Medulla oblongata (tissue), 1 donor: ENCODE results near the gene KRTAP2-4.
"Not testable (repeated sequence)": the region's sequence is repeated elsewhere in the genome, so short reads cannot be mapped to it uniquely, and the experiment has no call there.

Experiments
- DNase-seq: peaks from one replicate; pipeline ENCODE4 v3.0.0-alpha.2; 2015; ENCODE audit errors: extremely low spot score

KRTAP2-4 gene

GRCh38 chr17:41071606-41072360 lies 6.1 kb upstream of the KRTAP2-4 start:
- no peak for DNase-seq

DNA sequence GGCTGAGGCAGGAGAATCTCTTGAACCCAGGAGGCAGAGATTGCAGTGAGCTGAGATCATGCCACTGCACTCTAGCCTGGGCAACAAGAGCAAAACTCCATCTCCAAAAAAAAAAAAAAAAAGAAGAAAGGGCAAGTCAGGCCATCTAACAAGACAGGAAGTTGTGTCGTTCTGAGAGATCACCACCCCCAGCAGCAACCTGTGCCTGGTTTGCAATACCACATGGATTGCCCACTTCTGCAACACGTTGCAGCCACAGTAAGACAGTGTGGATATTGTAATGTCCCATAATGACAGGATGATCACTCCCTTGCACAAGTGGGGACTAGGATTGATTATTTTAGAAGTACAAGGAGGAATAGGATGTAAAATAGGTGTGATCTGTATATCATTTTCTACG lies 3.4 kb upstream of the KRTAP2-4 start:
- no peak for DNase-seq

DNA sequence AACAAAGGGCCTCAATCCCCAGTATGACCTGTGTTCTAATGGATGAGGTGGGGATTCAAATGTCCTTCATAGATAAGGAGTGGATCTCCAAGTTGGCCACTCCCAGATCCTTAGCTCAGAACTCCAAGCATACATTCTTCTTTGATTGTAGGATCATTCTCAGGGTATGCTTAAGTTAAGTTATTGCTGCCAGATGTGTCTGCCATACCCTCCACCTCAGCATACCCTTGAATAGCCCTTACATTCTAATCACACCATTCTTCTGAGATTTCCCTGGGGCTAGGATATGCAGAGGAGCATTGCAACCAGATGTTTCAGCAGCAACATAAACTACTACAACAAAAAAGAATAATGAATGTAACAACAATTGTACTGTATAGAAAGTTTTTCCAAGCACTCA lies 1.6 kb upstream of the KRTAP2-4 start:
- DNase-seq = no peak

GRCh38 chr17:41065016-41065689 lies 526 bp downstream of the KRTAP2-4 start:
- not testable (repeated sequence) for DNase-seq

- DNase-seq = no peak
Measured at GRCh38 chr17:41064301-41064700, 1.4 kb downstream of the KRTAP2-4 start.

DNA sequence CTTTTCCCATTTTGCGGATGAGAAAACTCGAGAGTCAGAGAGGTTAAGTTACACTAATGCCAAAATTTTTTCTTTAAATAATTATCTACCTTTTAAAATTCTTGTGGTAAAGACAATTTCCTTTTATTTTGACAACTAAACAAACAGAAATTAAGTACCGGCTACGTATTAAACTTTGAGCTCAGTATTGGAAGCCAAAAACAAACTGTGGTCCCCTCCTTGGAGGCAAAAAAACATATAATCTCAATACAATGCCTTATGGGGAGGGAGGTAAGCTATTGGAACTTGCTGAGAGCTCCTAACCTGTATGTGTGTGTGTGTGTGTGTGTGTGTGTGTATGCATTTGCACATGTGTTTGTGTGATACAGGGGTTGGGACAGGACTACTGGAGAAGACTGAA lies 2.2 kb downstream of the KRTAP2-4 start:
- DNase-seq = no peak

DNA sequence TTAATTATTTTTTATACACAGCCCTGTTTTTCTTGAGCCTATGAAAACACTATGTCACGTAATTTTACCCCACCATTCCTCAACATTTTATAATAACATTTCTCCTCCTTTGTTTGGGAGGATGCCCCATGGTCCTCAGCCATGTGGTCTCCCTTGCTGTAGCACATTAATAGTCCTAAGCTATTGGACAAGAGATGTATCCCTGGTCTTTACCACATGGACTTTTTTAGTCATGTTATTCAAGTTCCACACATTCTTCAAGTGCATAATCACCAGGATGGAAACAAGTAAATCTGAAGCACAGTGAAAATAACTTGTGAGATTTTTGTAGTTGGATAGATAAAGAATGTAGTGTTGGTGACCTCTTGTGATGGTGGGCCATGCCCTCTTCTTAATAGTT lies 3.7 kb downstream of the KRTAP2-4 start:
- DNase-seq = no peak

GRCh38 chr17:41060052-41060604 lies 5.6 kb downstream of the KRTAP2-4 start, which contains the start of gene KRTAP2-3:
Gene KRTAP2-3, minus strand, starts transcription at chr17:41060114. Its CDS starts 64 bp downstream, at chr17:41060050.
- DNase-seq = no peak

DNA sequence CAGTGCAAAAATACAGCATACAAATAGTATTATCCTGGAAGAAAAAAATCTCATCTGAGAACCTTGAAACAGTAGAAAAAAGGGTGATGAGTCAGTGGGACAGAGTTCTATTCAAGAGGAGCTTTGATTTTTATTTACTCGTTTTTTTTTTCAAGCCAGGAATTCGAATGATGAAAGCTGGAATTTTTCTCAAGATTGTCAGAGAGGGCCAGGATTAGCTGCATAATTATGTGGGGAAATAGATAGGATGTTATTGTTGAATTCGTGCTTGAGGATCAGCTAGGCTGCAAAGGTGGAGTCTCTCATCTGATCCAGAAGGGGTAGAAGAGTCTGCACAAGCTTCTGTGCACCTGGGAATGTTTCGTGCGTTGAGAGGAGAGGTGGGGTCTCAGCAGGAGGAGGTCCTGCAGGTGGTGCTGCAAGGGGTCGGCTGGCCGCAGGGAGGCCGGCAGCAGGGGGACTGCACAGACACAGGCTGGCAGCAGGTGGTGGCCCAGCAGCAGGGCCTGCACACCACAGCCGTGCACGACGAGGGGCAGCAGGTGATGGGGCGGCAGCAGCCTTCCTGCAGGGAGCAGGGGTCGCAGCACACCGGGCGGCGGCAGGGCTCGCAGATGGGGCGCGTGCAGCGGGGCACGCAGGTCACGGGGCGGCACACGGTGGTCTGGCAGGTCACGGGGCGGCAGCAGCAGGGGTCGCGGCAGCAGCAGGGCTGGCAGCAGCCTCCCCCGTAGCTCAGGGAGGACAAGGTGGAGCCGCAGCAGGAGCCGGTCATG lies 6.2 kb downstream of the KRTAP2-4 start:
- not testable (repeated sequence) for DNase-seq

DNA sequence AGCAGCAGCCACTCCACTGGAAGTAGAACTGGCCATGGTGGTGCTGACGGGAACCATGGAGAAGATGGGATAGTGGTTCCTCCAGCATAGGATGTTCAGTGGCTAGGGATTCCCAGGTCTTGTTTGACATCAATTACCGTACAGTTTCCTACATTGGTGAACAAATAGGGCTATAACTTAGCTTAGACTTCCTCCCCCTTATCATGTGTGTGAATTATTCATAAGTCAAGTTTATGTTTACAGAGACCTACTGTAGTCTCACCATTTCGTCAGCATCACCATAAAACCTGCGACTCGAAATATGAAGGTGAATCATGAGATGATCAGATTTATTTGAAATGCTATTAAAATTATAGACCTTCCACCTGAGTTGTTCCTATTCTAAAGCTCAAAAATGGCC lies 6.9 kb downstream of the KRTAP2-4 start:
- DNase-seq = no peak

DNA sequence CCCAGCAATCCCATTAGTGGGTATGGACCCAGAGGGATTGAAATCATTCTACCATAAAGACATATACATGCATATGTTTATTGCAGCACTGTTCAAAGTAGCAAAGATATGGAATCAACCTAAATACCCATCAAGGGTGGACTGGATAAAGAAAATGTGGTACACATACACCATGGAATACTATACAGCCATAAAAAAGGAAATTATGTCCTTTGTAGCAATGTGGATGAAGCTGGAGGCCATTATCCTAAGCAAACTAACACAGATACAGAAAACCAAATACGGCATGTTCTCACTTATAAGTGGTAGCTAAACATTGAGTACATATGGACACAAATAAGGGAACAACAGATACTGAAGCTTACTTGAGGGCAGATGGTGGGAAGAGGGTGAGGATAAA lies 8.1 kb downstream of the KRTAP2-4 start:
- DNase-seq = no peak

DNA sequence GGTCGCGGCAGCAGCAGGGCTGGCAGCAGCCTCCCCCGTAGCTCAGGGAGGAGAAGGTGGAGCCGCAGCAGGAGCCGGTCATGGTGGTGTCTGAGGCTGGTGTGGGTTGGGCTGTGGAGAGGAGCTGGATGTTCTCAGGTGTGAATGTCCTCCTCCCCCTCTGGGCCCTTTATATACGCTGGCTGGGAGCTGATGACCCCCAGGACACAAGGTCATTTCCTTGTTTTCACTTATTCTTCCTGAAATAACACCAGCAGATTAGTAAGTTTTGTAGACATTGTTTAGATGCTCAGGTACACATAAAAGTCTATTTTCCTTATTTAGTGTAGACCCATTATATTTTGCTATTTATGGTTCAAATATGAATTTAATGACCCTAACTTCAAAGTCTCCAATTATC lies 10.5 kb downstream of the KRTAP2-4 start, which contains the start of gene KRTAP2-2:
Gene KRTAP2-2, minus strand, starts transcription at position 101 of the 400 bp plus-strand sequence. Its CDS starts 19 bp downstream, at position 82.
- not testable (repeated sequence) for DNase-seq

- not testable (repeated sequence) for DNase-seq
Measured at GRCh38 chr17:41054556-41054955, 11.1 kb downstream of the KRTAP2-4 start.

- no peak for DNase-seq
Measured at GRCh38 chr17:41054025-41054424, 11.7 kb downstream of the KRTAP2-4 start.

- DNase-seq = no peak
Measured at GRCh38 chr17:41052566-41052965, 13.1 kb downstream of the KRTAP2-4 start.

GRCh38 chr17:41049110-41049509 lies 16.6 kb downstream of the KRTAP2-4 start:
- no peak for DNase-seq

- no peak for DNase-seq
Measured at GRCh38 chr17:41048441-41048840, 17.2 kb downstream of the KRTAP2-4 start.

GRCh38 chr17:41046735-41047465 lies 18.8 kb downstream of the KRTAP2-4 start, which contains the start of gene KRTAP2-1:
Gene KRTAP2-1, minus strand, starts transcription at chr17:41047316. Its CDS starts 49 bp downstream, at chr17:41047267.
- not testable (repeated sequence) for DNase-seq

DNA sequence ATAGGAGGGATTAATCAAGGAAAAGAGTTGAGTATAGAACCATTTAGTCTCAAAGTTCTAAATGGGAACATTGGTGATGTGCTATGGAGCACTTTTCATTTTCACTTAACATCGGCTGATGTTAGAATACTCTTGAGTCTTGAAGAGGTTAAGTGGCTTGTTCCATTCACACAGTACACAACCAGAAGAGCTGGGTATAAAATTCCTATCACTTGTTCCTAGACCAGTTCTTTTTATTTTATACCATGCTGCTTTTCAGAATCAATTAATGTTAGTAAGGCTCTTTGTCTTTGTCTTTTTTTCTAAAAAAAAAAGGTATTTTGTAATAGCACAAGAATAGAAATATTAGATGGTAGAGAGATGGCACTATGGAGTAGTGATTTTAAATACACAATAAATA lies 22.7 kb downstream of the KRTAP2-4 start:
- DNase-seq = no peak

- DNase-seq = not testable (repeated sequence)
Measured at GRCh38 chr17:41040783-41041571, 24.7 kb downstream of the KRTAP2-4 start, which contains the start of gene KRTAP1-1. Gene KRTAP1-1, minus strand, starts transcription at chr17:41041450. Its CDS starts 53 bp downstream, at chr17:41041397.
